Renal cortical epithelial cell (primary cell): Measurements from ENCODE around the gene PIGM. TPM values are rescaled to one million over a fixed set of nuclear protein-coding genes. Genes with fewer than 3 reads are reported as not detected.
A peak's percentile ranks its signal among the peaks of the same experiment; 100 is the strongest.
"Not testable (repeated sequence)": the region's sequence is repeated elsewhere in the genome, so short reads cannot be mapped to it uniquely, and the experiment has no call there.

Source experiments
- DNase-seq: peaks from one replicate; pipeline ENCODE4 v3.0.0-alpha.2; 2011; ENCODE audit warnings: low read depth
- total RNA-seq: library from RNA; depleted of rRNA; stranded (reverse); fragments of >200 nt; gene quantifications from 2 replicates; pipeline ENCODE4 v1.2.3, GENCODE V29; 2014

PIGM gene
- total RNA-seq, 1 donor from 2014 or later = 5.2 TPM

DNA sequence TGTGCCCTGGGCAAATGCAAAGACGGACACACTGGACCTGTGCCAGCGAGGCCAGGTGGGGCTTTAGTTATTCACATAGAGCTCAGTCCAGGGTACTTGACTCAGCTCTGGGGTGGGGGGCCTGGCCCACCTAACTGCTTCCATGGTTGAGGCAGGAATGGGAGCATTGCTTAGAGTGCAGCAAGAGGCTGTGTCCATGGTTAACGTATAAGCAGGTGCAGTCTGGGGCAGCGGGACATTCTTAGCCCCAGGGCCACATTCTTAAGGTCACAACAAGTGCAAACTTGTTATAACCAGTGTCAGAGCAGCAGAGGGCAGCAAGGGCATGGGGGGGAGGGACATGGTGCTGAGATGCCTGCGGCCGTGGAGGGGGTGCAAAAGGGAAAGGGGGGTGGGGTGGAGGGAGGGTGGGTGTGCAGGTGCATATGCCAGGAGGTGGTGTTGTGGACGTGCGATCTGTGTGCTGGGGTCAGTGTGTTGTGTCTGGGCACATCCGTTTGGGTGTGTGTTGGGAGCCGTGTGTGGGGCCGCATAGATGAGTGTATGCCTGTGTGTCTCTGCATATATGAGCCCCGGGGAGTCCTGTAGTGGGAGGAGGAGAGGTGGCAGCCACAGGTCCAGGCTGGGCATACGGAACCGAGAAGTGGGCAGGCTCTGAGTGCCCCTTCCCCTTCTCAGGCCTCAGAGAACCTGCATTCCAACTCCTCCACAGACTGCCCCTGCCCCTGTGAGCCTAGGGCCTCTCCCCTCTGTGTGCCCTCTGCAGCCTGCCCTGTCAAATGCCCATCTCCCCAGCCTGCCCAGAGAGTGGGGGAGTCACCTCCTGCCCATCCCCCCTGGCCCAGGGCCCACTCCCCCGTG, 29.8 kb upstream of the PIGM start:
- peak; percentile 81 for DNase-seq

DNA sequence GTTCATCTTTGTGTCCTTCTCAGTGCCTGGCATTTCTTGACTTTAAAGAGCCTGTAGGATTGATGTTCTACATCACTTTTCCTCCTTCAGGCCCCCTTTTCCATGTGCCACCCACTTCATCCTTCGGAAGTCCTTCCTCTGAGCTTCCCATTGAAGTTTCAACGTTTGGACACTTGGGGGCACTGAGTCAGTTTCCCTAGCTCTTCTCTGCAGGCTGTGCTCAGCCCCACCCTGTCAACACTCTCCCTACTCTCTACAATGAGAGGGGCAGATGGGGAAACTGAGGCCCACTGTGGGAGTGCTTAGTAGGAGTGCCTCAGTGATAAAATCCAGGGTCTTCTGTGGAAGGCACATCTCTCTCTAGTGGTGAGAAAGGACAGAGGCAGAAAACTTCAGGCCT, 26.3 kb upstream of the PIGM start:
- no peak for DNase-seq

DNA sequence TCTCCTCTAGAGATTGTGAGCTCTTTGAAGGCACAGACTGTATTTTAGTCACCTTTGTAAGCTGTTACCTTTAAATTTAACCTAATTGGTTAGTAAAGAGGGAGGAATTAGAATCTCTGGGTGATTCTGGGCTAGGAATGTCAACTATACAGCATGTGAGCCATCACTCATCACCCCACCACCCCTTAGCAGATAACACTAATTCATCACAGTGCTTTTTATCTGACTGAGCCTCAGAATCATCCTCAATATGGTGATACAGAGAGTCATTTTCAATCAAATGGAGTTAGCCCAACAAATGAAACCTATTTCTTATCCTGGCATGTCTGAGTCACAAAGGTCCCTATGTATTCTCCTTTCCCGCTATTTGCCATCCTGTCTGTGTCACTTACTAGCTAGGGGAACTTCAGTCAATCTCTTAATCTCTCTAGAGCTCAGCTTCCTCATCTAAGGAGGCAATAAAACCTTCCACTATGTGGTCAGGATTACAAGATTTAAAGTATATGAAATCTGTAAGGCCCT, 24.9 kb upstream of the PIGM start:
- DNase-seq = no peak

DNA sequence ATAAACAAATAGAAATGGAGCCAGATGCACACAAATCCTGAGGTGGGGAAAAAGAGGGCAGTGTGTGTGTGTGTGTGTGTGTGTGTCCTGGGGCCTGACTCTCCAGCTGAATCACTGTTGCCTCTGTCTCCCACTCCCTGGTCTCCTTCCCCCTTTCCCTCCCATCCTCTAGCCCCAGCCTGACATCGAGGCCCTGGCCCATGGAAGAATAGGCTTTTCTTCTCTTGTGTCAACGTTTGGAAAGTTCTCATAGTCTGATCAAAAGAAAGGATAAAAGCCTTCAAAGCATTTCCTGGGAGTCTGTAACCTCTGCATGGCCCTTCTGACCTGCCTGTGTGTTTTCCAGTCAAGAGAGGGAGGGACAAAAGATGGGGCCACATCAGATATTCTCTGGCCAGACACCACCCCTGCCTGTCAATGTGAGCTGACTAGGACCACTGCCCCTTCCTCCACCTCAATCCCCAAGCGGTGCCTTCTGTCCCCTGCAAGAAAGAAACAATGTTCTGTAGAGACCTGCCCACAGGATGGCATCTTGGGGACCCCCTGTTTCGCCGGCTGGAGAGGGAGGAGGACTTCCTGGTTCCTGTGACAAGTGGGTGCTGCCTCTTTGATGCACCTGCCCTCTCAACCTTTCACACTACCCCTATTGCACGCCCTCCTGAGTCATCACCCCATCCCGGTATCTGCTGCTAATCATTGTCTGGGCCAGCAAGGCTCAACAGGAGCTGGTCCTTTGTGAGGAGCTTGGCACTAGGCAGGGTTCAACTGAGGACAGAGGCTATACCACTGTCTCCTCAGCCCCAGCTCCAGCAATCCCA, 22.0 kb upstream of the PIGM start:
- DNase-seq = no peak

DNA sequence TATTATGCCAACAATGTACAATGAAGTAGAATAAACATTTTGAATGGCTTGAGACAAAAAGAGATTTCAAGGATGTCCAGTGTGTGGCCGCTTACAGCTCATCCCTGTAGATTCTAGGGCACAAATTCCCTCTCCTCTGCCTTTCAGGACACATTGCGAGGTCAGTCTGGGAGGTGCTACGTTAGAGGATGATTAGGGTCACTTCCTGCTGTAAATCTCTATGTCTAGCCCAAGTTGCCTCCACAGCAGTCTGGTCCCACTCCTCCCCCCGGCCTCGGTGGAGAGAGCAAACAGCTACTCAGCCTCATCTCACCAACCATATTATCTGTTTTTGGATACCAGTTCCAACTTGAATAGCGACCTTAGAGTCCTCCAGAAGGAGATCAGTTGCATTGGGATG, 21.1 kb upstream of the PIGM start:
- no peak for DNase-seq

DNA sequence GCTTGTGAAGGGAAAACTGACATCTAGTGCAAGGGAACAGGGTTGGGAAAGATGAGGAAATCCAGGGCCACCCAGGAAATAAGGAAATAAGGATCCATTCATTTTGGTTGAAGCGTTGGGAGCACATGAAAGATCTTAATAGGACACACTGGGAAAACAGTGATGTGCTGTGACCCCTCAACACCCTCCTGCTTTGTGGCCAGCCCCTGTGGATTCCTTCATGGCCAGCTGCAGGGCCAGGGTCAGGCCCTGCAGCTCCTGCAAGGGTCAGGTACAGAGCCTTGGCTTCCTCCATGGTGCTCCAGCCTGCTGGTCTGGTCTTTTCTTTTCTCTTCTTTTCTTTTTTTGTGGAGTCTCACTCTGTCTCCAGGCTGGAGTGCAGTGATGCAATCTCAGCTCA, 18.8 kb upstream of the PIGM start:
- no peak for DNase-seq

DNA sequence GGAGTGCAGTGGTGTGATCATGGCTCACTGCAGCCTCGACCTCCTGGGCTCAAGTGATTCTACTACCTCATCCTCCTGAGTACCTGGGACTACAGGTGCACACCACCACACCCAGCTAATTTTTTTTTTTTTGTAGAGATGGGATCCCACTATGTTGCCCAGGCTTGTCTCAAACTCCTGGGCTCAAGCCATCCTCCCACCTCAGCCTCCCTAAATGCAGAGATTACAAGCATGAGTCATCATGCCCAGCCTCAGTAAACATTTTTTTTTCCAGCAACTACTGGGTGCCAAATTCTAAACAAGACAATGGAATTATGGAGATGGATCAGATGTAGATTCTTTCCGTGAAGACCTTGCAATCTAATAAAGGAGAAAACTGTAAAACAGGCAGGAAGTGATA, 18.4 kb upstream of the PIGM start:
- not testable (repeated sequence) for DNase-seq

DNA sequence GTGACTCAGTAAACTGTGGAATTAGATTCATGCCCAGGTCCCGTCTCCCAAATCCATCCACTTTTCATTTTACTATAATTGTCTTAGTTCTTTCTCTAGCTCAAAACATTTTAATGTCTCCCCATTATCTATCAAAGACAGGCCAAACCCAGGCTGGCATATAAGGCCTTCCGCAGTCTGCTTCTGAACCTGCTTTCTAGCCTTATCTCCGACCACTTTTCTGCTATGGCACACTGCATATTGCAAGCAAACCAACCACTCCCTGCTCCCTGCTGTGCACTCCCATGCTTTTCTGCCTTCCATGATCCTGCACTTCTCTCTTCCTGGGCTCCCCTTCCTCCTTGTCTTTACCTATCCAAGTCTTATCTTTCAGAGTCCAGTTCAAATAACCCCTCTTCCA, 17.3 kb upstream of the PIGM start:
- no peak for DNase-seq

DNA sequence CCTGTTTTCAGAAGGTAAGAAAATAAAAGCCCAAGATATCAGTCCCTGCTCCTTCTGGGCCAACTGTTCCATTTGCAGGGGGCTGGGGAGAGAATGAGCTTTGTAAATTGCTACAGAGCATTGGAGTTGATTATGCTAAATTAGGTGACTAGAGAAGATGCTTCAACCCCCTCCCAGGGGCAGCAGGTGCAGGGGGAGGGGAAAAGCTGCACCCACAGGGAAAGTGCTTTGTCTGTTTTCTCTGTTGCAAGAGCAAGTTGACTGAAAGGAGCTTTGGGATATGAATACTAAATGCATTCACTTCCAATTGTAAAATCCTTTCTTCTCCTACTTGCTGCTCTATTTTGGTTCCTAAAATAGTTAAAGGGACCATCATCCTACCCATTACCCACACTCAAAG, 16.5 kb upstream of the PIGM start:
- no peak for DNase-seq

DNA sequence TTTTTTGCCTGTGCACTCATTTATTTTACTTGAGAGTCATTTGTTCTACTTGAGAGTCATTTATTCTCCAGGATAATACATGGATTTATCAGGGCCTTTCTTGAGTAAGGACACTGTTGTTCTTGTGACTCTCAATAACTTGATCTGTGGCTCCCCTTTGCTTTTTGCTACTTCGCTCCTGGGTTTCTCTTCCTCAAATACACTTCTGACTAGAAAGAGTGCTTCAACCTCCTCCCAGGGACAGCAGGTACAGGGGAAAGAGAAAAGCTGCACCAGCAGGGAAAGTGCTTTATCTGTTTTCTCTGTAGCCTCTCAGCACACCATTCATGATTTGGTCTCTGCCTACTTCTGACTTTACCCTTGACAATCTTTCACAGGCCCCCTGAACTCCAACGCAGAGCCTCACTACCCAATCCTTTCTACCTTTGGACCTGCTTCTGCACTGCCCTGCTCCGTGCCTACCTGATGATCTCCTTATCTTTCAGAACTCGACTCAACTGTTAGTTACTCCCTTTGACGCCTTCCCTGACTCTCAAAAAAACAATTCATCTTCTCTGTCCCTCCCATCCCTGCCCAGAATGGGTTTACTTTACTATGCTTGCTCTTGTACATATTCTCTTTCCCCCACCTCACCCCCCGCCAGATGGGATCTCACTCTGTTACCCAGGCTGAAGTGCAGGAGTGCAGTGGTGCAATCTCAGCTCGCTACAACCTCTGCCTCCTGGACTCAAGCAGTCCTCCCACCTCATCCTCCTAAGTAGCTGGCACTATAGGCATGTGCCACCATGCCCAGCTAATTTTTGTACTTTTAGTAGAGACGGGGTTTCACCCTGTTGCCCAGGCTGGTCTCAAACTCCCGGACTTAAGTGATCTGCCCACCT, 15.6 kb upstream of the PIGM start:
- no peak for DNase-seq

DNA sequence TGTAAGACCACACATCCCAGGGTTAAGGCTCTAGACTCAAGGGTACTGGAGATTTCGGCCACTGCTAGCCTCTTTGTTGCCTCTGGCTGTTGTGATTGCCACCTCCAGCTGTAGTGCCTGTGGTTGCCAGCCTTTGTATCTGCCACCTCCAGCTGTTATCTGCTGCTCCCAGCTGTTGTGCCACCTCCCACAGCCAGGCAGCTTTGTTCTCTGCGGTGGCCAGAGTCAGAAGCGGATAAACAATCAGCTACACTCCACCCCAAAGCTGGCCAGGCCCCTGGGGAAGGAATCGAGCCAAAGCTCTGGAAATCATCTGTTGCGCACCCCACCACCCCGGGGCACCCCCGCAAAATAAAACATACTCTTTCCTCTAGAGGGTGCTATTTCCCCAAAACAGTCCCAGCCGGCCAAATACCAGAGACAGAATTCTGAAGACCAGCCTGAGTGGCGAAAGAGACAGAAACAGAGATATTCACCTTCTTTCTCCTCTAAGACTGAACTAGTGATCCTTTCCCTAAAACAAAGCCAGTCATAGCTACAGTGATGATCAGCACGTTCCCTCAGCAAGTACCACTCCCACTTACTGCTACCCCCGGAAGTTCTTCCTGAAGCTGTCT, 14.8 kb upstream of the PIGM start:
- DNase-seq = peak; percentile 11

DNA sequence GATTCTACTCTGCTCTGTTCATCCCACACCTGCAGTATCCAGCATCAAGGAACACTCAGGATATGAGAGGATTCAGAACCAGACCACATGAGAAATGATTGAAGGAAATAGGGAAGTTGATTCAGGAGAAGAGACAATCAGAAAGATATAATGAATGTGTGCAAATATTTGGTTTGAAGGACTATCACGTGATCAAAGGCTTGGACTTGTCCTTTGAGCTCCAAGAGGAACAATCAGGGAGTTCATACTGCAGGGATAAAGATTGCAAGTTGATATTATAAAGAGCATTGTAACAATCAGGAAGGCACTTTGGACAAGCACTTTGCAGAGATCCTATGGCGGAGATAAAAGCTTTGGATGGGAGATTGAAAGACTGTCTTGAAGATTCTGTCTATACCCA, 13.9 kb upstream of the PIGM start:
- no peak for DNase-seq

DNA sequence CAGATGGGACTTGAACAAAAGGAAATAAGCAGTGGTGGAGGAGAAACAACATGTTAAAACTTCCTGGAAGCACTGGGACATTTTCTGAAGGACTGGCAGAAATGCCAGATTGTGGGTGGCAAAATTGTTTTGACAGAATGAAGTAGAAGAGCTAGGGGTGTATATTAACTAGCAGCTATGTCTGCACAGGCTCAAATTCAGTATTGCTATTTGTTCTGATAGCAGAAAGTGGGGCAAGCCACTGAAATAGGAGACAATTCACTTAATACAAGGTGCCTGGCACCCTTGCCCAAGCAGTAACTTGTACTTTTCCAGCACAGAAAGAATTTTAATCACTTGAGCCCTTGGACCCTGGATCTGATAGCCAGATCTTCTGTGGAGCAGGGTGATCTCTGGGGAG, 11.8 kb upstream of the PIGM start:
- DNase-seq = no peak

DNA sequence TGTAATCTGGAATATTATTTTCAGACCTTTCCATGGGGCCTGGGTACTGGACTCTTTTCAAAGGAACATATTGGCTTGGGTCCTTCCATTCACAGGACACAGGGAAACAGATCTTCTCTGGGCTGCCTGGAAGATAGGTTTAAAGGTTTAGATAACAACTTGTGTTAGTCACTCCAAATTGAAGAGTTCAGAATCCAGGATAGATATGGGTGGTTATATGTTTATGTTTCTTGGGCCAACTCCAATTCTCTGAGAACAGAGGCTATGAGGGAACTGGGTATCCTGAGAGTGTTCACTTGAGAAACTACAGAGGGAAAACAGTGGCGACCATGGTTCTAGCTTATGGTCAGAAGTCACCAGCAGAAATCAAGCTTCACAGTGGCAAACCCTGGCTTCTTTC, 8.7 kb upstream of the PIGM start:
- DNase-seq = no peak

DNA sequence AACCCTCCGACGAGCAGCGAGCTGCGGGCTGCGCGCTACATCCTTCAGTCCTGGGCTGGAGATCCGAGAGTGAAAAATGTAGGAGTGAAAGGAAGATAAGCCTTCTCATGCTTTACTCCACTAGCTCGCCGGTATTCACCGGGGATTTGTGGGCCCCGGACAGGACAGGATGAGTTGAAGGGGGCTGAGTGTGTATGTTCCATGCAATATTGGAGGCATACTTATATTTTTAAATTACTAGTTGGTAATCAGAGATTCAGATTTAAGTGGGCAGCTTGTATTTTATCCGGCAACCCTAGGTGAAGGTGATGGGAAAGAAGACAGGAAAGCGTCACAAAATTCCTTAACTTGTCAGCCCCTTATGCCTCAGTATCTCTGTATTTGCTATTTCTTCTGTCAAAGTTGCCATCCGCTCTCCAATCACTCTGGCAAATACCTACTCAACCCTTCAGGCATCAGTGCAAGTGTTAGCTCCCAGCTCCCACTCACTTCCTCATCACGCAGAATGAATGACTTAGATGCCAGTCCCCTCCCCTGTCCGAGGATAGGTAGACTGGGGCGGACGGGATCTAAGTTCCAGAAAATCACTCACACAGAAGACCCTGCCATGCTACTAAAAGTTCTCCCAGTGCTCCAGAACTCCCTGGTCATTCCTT, 503 bp upstream of the PIGM start:
- peak; percentile 26 for DNase-seq

DNA sequence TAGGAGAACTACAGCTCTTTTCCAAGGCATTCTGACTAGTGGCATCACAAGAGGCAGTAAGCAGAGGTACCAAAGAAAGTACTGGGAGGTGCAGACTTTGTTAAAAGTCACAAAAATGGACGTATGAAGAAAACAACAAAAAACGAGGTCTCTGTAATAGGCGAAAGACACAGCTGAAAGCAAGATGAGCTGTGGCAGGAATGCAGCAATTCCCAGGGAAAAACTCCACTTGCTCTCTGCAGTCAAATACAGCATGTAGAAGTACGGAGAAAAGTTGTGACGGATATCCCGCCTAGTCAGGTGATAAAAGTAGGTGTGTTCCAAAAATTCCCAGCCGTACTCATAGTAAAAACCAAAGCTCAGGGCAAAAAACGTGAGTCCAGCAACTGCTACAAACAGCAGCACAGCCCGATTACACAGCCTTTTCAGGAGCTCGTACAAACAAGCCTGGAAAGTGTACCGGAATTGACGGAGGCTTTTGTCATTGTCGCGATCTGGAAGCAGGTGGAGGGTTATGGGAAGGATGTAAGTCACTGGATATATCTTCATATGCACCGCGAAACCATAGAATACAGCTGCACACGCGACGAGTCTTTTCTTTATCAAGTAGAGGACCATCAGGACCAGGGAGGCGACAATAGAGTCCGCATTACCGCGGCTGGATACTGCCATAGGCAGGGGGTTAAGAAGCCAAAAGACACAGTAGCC, 979 bp downstream of the PIGM start:
- peak; percentile 8 for DNase-seq

DNA sequence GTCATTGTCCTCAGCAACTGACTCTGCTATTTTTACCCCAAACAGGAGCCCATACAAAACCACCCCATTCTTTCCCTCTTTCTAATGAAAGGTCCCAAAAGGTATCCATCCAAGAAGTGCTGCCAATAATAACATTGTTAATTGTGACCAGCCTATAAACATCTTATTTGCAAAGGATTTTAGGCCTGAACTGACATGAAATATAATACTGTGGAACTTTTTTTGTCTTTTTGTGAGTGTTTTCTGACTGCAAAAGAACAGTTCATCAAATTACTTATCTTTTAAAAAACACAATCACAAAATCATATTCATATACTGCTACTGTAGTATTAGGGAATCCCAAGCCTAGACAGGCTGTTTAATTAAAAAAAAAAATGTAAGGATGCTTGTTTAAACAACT, 3.4 kb downstream of the PIGM start:
- DNase-seq = no peak

DNA sequence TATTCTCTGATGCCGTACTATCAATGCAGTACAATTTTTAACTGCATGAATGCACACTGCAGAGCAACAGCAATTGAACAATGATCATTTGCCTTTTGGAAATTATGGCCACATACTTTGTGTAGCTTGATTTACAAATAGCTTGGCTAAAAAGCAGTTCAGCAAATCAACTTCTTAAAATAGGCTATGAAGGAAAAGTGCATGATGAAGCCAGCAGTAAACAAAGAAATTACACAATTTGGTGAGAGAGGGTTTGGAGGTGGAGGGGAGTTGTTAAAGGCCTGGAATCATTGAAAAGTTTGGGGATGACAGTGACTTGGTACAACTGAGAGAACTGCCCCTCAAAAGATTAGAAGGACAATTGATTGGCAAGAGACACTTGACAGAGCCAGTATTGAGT, 6.5 kb downstream of the PIGM start:
- no peak for DNase-seq

DNA sequence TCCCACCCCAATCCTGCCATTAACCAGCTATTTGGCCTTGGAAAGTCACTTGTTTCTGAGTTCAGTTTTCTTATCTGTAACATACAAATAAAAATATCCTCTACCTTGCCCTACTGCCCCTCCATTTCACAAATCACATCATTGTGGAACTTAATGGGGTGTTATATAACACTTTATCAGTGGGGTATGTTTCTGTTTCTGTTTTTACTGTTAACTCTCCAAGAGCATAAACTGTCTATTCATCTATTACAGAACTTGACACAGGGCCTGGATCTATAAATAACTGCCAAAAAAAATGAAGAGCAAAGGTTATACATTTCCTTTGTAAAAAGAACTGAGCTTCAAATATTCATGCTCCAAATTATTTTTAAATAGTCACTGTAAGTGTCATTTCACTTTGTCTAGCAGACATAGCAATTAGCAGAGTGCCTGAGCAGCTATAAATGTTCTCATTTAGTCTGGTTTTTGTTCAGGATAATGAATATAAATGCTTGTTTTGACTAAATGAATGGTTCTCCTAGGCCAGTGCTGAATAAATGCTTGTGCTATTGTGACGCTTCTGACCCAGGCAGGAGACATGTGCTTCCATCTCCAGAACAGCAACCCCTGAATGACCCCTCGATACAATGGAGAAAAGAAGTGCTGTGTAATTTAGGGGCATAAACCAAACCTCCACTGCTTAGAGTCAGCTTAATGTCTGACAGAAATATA, 7.4 kb downstream of the PIGM start:
- no peak for DNase-seq
